Measurements from ENCODE around the gene FHOD3. TPM values are rescaled to one million over a fixed set of nuclear protein-coding genes. Genes with fewer than 3 reads are reported as not detected.

FHOD3 gene
- total and polyA plus RNA-seq, 2 of the 4 experiments (the other 2 are of a cell fraction) = 14.6 to 16.0 TPM

DNA sequence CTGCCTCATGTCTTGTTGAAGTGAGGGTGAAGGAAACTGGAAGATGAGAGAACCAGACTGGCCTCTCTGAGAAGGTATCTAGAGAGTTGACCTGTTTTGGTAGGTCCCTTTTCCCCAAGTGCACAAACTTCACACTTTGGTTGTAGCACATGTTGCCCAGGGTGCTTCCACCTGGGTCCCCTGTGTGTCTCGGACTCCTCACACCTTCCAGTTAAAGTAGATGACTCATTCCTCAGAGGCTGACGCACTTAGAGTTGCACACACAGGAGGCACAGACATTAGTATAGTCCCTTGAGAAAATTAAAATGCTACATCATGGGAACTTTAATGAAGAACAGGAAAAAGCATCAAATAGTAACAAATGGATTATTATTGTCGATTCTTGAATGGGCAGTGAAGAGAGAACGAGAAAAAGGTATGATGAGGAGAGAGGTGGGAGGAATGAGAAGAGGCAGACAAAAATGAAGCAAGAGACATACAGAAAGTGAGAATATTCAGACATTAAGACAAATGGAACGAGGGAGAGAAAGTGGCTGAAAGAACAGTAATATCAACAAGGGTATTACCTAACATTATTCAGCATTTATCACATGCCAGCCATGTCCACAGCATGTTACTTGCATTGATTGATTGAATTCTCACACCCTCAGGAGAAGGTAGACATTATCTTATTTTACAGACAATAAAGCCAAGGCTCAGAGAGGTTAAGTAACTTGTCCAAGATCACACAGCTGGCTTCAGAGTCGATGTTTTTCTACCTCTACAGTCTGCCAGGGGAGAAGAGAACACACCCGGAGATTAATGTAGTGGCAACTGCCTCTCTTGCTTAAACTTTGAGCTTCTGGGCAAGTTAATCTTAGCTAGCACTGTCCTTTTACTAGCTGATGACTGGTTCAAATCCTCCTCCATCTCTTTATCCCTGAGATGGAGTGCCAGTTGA lies 68.6 kb downstream of the FHOD3 start:
- dilution Hi-C loops (cut with HindIII; ENCODE audit: low sequenced_read_pairs, unreplicated experiment) = no loop called here
- H3K27ac ChIP-seq (ENCODE audit: insufficient read depth, low read length) = no peak overlapping the region
- H3K36me3 ChIP-seq (ENCODE audit: control insufficient read depth, insufficient read depth, low read length) = no peaks in the 10 kb centered on the region
- H4K8ac ChIP-seq (ENCODE audit: low read depth in 2 of 2, low read length in 2 of 2) = no peak overlapping the region
- ATAC-seq (ENCODE audit: low read depth) = no peak
- H3K79me1 ChIP-seq (ENCODE audit: low read depth in 1 of 2, low read length in 2 of 2) = no peaks in the 10 kb centered on the region; a peak in 1 of 4 replicates
- no peak overlapping the region for H4K5ac ChIP-seq (ENCODE audit: low read depth, low read length)
- TF ChIP-seq CTCF (conservative IDR thresholded peaks at IDR 0.05; ENCODE audit: low read depth, low read length) = no peak
- TF ChIP-seq NFE2L2 (IDR thresholded peaks at IDR 0.05; ENCODE audit: low read depth, low read length) = no peak
- no peak for TF ChIP-seq CHD1 (IDR thresholded peaks at IDR 0.05; ENCODE audit: low read depth, low read length)
- TF ChIP-seq MAFK (IDR thresholded peaks at IDR 0.05; ENCODE audit: low read depth, low read length) = no peak
- no peak for TF ChIP-seq MXI1 (IDR thresholded peaks at IDR 0.05; ENCODE audit: borderline replicate concordance, low read depth, low read length)
- no peak overlapping the region for H2AK5ac ChIP-seq (ENCODE audit: low read depth, low read length)
- no peak overlapping the region for H2AK9ac ChIP-seq (replicated peaks; ENCODE audit: low read depth, low read length, poor library complexity)
- BruUV-seq (replicated peaks) = no TSS peak
- no peak overlapping the region for H3K4me3 ChIP-seq (ENCODE audit: insufficient read depth, low read depth, low read length)
- no peak overlapping the region for H3K56ac ChIP-seq (ENCODE audit: extremely low read depth, insufficient read depth, low read length)
- no peaks in the 10 kb centered on the region for H3K9me1 ChIP-seq (ENCODE audit: insufficient read depth, low read length)
- no peak overlapping the region for H3K14ac ChIP-seq (replicated peaks; ENCODE audit: low read depth, low read length)
- no peak for DNase-seq
- no peak overlapping the region for H3K9ac ChIP-seq (ENCODE audit: low read depth, low read length)
- intact Hi-C loops (cut with micrococcal nuclease) = no loop called here
- H2AFZ ChIP-seq (replicated peaks; ENCODE audit: low read length, poor library complexity) = no peak overlapping the region
- POLR2A ChIA-PET (ENCODE audit: unreplicated experiment) = no interaction called here
- no peak overlapping the region for H2BK20ac ChIP-seq (ENCODE audit: low read depth, low read length)
- CTCF ChIA-PET = no interaction called here
- no peak overlapping the region for H2BK5ac ChIP-seq (ENCODE audit: low read depth, low read length, poor library complexity, severe bottlenecking)
- in situ Hi-C loops (cut with MboI; ENCODE audit: low sequenced_read_pairs) = no loop called here
- no peak overlapping the region for H3K4ac ChIP-seq (ENCODE audit: low read depth, low read length)
- H3K18ac ChIP-seq (ENCODE audit: low read depth, low read length) = no peak overlapping the region
- H4K91ac ChIP-seq (ENCODE audit: insufficient read depth, low read depth, low read length) = no peak overlapping the region
- no peak overlapping the region for H3K4me2 ChIP-seq (ENCODE audit: low read depth, low read length)
- H2BK15ac ChIP-seq (ENCODE audit: low read depth, low read length) = no peak overlapping the region
- H3K4me1 ChIP-seq (ENCODE audit: control insufficient read depth, insufficient read depth, low read length) = no peaks in the 10 kb centered on the region
- no peak overlapping the region for H2BK120ac ChIP-seq (ENCODE audit: low read depth, low read length)
- no peak overlapping the region for H3K23ac ChIP-seq (ENCODE audit: low read depth, low read length)
- 95 to 100% methylated on average over 2 to 3 of the region's 7 CpGs for whole genome bisulfite sequencing, 2 experiments (ENCODE audit: extremely low coverage in 2 of 2, insufficient read length in 1 of 2)
- no peaks in the 10 kb centered on the region for H4K20me1 ChIP-seq (ENCODE audit: insufficient read depth, low read length)
- H3K9me3 ChIP-seq (ENCODE audit: control insufficient read depth, insufficient read depth, low read length) = no peaks in the 10 kb centered on the region
- H3K27me3 ChIP-seq (ENCODE audit: control insufficient read depth, insufficient read depth, low read length) = no peaks in the 10 kb centered on the region; the same call in 1 of the 2 replicates

Data from IMR-90 (cell line).